Neural cell (in vitro differentiated cells): ENCODE results near the gene ITFG1.

Experiments used
- CTCF ChIP-seq: fragments of 450-650 bp; IDR thresholded peaks from 2 replicates; pipeline ENCODE4 v1.5.1; 2014; ENCODE audit warnings: antibody characterized with exemption, mild to moderate bottlenecking, moderate library complexity; ENCODE audit not compliant: poor library complexity, severe bottlenecking
- RAD21 ChIP-seq: fragments of 450-650 bp; conservative IDR thresholded peaks from 2 replicates; pipeline ENCODE4 v1.6.1; 2014; ENCODE audit warnings: antibody characterized with exemption, mild to moderate bottlenecking, moderate library complexity

- peak; percentile 98 for TF ChIP-seq RAD21
- peak; percentile 99 for TF ChIP-seq CTCF
Measured at GRCh38 chr16:47141773-47142485, 318.9 kb downstream of the ITFG1 start.
